ENCODE data around the gene OSBPL9. TPM values are rescaled to one million over a fixed set of nuclear protein-coding genes. Genes with fewer than 3 reads are reported as not detected.
A peak's percentile ranks its signal among the peaks of the same experiment; 100 is the strongest.
"Not testable (repeated sequence)": the region's sequence is repeated elsewhere in the genome, so short reads cannot be mapped to it uniquely, and the experiment has no call there.

OSBPL9 gene
- total RNA-seq, 1 experiment from 2014 or later = 109 TPM

GRCh38 chr1:51708911-51709760 is 92.2 kb downstream of the OSBPL9 start:
- no peak for DNase-seq (ENCODE audit: low spot score)

GRCh38 chr1:51709951-51710350 is 93.1 kb downstream of the OSBPL9 start:
- DNase-seq (ENCODE audit: low spot score) = no peak

GRCh38 chr1:51712590-51712989 is 95.7 kb downstream of the OSBPL9 start:
- DNase-seq (ENCODE audit: low spot score) = no peak

GRCh38 chr1:51714374-51715019 is 97.6 kb downstream of the OSBPL9 start:
- no peak for DNase-seq (ENCODE audit: low spot score)

- no peak for DNase-seq (ENCODE audit: low spot score)
Observed at GRCh38 chr1:51715369-51715768, 98.5 kb downstream of the OSBPL9 start.

GRCh38 chr1:51716746-51717145 is 99.9 kb downstream of the OSBPL9 start:
- DNase-seq (ENCODE audit: low spot score) = no peak

- DNase-seq (ENCODE audit: low spot score) = no peak
Observed at GRCh38 chr1:51717842-51718241, 101.0 kb downstream of the OSBPL9 start.

GRCh38 chr1:51719146-51719545 is 102.3 kb downstream of the OSBPL9 start:
- no peak for DNase-seq (ENCODE audit: low spot score)

GRCh38 chr1:51724797-51725196 is 107.9 kb downstream of the OSBPL9 start:
- DNase-seq (ENCODE audit: low spot score) = no peak

GRCh38 chr1:51726051-51726450 is 109.2 kb downstream of the OSBPL9 start:
- DNase-seq (ENCODE audit: low spot score) = no peak

GRCh38 chr1:51726544-51727225 is 109.8 kb downstream of the OSBPL9 start:
- DNase-seq (ENCODE audit: low spot score) = no peak

GRCh38 chr1:51727366-51727765 is 110.5 kb downstream of the OSBPL9 start:
- no peak for DNase-seq (ENCODE audit: low spot score)

GRCh38 chr1:51728611-51729155 is 111.8 kb downstream of the OSBPL9 start:
- peak; percentile 2 for DNase-seq (ENCODE audit: low spot score)

GRCh38 chr1:51729156-51729823 is 112.4 kb downstream of the OSBPL9 start:
- DNase-seq (ENCODE audit: low spot score) = peak; percentile 91

GRCh38 chr1:51729824-51730301 is 113.0 kb downstream of the OSBPL9 start:
- DNase-seq (ENCODE audit: low spot score) = peak; percentile 11

- DNase-seq (ENCODE audit: low spot score) = no peak
Observed at GRCh38 chr1:51731998-51732397, 115.1 kb downstream of the OSBPL9 start.

- no peak for DNase-seq (ENCODE audit: low spot score)
Observed at GRCh38 chr1:51732701-51733425, 116.0 kb downstream of the OSBPL9 start.

GRCh38 chr1:51733426-51733774 is 116.5 kb downstream of the OSBPL9 start:
- DNase-seq (ENCODE audit: low spot score) = not testable (repeated sequence)

- no peak for DNase-seq (ENCODE audit: low spot score)
Observed at GRCh38 chr1:51733793-51734522, 117.1 kb downstream of the OSBPL9 start.
